HG03432 (cell line): Measurements from ENCODE around the gene MEDAG.

Source experiments
- ATAC-seq: cut with Tn5 transposase; IDR thresholded peaks from one replicate; pipeline ENCODE4 v1.9.1; 2021; ENCODE audit warnings: mild to moderate bottlenecking, moderate library complexity; ENCODE audit not compliant: unreplicated experiment

The MEDAG gene

DNA sequence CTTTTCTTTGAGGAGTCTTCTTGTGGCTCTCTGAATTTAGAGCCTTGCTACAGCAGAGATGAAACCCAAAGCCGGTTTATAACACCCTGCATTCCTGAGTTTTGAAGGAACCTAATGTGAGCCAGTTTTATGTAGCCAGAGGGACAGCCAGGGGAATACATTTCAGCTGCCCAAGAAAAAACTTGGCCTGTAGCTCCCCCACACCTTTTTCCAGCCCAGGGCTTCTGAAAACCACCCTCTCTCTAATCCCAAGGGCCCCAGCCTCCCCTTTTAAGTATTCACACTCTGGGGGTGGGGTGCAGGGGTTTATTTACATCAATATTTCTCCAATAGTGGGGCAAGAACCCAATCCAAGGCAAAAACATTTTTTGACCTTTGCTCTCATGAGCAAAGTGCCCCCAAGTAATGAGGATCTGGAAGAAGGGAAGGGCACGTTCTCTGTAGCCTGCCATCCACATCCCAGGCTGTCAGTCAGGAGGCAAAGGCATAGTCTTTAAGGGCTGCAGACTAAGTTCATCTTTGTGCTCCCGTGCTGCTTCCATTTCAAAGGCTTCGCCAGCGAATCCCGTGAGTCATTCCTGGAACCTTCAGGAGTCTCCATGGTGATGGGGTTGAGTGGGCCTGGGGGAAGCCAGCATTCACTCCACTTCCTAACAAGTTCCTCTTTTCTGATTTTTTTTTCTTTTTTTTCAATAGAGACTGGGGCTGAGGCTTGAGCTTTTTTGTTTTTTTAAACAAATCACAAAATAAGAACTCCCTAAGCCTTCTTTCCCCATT is 33.2 kb upstream of the MEDAG start:
- ATAC-seq: no peak

DNA sequence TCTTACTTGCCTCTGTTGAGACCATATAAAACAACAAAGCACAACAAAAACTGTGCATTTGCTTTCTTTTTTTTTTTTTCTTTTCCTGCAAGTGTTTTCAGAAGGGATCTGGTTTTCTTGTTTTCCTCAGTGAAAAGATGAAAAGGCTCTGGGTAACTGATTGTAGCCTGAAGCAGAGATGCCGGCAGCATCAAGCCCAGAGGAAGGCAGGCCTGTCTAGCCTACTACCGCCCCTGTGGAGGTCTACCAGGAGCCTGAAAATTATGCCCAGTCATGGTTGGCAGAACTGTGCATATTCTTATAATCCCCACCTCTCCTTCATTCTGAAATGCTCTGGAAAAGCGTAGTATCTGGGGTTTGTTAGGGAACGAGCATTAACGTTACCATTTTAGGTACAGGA is 32.6 kb upstream of the MEDAG start:
- ATAC-seq: no peak

DNA sequence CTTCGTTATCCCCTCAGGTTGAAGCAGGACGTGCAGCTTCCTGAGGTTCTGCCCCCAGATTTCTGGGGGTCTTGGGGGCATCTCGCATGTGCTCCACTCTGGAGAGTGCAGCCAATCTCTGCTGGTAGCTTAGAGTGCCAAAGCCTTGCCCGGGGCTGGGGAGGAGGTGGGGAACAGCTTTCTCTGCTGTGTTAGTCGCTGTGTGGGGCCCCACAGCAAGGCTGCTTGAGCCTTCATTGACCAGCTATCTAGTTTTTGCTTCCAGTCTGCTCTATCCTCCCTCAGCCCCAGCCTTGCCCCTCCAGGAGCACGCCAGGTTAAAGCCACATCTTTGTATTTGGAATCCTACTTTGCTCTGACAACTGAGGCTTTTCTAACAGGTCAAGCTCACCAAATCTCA is 32.0 kb upstream of the MEDAG start:
- no peak for ATAC-seq

DNA sequence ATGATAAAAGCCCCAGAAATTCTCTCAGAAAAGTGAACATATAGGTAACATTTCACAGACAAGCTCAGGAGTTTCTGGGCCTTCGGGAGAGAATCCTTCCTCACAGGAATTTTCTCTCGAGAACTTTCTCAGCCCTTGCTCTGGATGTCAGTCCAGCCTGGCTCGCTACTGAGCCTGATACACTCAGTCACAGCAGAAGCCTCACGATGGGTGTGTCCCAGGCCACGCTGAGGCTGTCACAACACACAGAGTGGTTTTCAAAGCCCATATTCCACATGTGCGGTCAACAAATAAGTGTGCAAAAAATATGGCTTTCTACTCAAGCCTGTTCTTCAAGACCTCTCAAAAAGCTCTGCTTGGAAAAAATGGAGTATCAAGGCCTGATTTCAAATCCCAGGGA is 31.5 kb upstream of the MEDAG start:
- ATAC-seq: no peak

DNA sequence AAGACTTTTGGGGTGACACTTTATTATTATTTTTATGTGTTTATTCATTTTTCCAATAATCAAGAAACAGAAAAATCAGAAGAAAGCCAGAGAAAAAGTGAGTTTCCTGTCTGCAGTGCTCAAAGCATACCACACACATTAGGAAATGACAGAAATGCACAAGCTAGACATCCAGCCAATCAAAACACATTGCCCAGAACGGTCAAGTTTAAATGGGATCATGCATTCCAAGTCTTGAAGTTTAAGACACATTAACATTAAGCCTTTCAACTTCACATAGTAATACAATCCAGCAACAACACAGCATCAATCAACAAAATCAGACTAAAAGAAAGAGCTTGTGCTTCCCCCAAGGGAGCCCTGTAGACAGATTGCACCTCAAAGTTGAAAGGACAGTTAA is 28.7 kb upstream of the MEDAG start:
- no peak for ATAC-seq

DNA sequence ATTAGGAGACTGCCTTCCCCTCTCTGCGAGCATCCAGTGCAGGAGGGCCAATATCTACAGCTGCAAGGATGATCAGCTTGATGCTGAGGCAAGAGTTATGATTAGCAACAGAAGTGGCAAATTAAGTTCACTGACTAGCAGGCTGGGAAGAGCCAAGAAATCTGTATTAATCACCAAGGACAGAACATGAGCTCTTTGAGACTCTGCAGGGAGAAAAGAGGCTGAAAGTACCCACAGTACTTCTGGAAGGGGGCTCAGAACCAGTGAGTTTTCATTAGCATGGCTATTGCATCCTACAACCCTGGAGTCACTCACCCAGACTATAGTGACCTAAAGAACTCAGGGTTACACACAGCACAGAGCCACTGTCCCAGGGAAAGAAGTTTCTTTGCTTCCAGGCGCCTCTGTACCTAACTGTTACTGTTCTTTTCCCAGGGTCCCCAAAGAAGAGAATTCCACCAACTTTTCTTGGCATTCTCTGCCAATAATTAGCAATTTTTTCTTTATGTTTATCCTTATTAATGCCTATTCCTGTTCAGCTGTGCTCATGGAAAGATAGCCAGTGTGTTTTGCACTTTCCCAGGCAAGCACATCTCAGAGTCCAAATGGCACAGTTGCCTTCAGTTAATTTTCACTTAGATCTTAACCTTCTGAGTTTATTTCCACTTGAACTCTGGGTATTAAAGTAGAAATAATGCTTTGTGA is 25.8 kb upstream of the MEDAG start:
- no peak for ATAC-seq

DNA sequence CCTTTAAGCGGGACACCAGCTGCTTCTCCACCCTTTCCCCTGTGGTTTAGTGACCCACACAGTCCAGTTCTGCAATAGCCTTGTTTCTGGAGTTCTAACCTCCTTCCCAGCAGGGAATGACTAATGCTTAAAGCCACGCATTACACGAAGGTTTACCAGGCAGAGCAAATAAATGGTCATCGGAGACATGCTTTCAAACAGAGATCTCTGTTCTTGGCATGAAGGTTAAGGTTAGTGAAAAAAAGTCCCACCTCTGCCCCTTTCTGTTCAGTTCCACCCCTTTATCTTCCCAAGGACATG is 25.3 kb upstream of the MEDAG start:
- ATAC-seq: no peak

DNA sequence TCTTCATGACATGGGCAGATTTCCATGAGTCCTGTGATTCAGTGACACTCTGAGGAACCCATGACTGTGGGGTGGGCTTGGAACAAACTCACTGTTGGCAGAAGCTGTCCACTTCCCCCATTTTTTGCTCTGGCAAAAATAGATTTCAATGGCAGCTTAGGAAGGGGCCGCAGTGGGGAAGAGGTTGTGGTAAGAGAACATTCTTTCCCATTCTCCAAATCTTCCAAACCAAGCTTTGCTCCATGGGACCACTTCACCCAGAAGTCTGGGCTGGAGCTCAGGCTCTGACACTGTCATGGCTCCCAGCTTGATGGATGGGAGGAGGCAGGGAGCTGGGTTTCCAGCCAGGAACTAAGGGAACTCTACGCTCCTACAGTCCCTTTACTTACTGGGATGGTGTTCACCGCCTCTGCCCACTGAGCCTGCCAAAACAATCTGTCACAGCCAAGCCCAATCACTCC is 24.9 kb upstream of the MEDAG start:
- no peak for ATAC-seq

DNA sequence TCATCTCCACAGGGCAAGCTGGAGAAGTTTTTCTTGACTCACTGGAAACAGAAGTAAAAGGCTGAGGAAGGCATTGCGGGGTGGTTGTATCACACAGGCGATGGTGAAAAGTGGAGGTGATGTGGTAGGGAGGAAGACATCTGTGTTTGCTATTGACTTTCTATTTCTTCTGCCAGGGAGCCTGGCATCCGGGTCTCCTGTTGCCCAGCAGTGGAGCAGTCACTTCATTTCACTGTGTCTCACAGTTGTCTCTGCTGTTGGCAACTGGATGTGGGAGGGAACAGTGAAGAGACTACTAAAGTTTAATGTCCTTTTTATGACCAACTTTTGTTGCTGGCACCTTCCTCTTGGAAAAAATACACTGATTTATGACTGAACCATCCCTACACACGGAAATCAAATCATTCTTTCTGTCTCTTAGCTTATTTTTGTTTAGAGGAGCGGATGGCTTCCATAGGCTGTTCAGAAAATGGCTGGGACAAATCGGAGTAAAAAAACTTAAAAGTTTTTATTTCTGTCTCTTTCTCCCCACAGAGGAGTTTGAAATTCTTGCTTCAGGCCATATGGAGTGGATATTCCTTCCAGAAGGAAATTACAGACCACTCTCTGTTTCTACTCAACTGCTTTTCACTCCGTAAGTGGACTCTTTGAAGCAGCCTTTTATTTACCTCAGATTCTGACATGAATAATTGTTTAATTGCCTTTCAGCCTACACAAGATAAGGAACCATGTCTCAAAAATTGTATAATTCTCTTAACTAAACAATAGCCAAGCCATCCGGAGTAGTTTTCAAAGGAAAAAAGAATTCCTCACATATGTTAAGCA is 23.8 kb upstream of the MEDAG start:
- no peak for ATAC-seq

DNA sequence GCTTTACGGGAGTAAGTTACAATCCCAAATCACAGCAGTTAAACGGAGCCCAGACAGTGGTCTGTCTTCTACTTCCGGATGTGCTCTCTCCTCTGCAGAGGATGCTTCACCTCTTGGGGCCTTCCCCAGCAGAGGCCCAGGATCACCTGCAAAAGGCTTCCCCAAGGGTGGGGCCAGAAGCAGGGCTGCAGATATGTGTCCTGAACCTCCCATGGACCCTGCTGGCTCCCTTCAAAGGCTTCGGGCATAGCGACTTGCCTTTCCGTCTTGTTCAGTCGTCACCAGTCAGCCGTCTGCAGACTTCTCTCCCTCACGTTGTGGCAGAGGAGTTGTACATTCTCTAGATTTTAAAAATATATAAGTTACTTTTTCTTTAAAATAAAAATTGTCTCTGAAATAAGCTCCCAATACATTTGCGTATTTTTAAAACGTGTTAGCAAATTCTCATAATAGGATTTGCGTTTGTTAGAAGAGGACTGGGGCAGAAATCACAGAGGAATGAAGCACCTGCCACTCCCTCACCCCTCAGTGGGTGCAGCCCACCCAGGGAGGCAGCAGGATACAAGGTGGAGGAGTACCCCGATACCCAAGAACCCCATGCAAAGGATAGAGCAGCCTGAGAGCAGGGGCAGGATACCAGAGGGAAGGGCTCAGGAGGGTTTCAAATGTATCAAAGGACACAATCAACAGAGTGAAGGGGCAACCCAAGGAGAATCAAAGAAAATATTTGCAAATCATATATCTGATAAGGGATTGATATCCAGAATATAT is 22.9 kb upstream of the MEDAG start:
- no peak for ATAC-seq

DNA sequence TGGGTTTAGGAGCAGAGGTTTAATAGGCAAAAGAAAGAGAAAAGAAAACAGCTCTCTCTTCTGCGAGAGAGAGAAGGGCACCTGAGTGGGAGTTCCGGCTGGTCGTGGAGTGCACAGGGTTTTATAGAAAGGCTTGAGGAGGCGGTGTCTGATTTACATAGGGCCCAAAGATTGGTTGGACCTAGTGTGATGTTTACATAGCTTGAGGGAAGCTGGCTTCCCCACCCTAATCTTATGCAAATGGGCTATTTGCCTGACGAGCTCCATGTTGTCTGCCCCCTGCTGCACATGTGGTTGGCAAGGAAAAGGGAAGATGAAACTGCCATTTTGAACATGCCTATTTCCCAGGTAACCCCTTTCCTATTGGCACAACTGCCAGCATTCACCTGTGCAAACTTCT is 21.5 kb upstream of the MEDAG start:
- ATAC-seq: no peak

DNA sequence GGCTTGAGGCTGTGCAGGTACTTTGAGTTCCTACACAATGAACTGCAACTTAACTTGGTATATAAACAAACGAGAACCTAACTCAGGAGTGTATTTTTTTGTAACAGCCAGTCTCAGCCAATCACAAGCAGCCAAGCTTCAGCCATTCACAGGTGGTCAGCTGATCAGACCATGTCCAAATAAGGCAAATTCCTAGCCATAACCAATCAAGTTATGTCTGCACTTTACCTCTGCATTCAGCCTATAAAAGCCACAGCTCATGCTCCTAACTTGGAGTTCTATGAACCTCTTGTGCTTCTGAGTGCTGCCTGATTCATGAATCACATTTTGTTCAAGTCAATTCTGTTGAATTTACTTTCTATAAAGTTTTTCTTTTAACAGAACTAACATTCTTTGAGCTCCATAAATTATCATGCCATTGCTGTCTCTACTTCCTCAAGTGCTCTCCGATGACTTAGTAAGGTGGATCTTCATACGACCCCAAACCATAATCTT is 16.8 kb upstream of the MEDAG start:
- no peak for ATAC-seq

DNA sequence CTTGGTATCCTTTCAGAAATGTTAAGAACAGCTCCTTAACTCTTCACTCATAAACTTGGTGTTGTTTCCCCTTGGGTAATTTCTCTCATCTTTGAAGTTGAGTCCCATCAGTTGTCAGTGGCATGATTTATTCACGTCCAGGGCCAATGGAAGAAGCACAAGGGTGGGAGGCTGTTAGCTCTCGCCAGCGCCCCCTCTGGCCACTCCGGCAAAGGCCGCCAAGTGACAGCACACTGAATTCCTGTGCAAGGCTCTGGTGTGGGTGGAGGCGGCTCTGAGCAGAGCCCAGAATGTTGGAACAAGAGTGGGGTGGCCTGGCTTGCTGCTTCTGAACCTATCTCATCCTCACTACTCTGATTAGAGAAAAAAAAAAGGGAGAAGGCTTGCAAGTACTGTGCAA is 13.1 kb upstream of the MEDAG start:
- no peak for ATAC-seq

DNA sequence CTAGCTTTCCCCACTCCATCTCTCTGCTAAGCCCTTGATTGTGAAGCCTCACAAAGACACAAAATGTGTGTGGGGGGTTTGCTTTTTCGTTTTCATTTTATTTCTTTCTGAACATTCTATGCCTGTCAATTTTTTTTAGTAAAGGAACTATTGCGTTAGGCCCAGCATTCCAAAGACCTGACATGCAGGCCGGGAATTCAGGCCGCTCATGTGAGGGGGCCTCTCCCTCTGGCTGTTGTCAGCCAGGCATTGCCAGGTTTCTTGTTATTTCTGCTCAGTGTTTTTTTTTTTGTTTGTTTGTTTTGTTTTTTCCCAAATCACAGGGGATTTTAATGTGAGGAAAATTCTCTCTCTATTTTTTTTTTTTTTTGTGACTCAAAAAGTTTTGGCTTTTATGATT is 10.3 kb upstream of the MEDAG start:
- ATAC-seq: no peak

DNA sequence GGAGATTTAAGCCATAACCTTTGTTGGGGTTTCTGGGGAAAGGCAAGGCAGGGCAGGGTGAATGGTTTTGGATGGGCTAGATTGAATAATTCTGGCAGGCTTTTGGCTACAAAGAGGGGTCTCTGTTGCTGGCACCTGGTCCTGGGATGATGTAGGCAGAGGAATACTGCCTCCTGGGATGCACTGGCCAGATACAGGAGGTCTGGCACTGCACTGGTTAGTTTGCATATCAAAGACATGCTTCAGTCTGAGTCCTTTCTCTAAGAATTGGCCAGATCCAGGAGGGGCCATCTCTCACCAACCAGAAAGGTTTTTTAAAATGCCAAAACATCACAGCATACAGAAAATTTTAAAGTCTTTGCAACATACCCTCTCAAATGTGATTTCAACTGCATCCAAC is 8.0 kb upstream of the MEDAG start:
- no peak for ATAC-seq

DNA sequence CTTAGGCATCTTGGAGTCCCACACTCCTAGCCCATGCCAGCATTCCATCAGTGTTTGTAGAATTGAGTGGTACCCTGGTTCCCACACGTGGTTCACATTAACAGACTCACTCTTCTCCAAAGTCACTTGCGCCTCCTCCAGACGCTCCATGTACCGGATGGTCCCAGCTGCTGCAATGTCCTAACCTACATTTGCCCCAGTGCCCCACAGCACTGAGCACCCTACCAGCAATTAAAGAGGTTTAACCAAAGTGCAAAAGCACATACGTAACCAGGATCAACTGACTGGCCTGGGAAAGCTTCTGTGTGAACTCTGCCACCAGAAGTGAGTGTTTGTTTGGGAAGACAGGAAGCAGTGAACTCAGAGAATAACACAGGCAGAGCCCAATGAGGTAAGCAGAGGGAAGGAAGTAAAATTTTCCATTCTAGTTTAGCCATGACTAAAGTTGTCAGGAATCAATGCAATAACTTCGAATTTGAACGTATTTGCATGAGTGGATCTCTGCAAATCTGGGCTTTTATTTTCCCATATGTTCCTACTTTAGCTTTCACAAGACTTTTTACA is 7.3 kb upstream of the MEDAG start:
- ATAC-seq: no peak

DNA sequence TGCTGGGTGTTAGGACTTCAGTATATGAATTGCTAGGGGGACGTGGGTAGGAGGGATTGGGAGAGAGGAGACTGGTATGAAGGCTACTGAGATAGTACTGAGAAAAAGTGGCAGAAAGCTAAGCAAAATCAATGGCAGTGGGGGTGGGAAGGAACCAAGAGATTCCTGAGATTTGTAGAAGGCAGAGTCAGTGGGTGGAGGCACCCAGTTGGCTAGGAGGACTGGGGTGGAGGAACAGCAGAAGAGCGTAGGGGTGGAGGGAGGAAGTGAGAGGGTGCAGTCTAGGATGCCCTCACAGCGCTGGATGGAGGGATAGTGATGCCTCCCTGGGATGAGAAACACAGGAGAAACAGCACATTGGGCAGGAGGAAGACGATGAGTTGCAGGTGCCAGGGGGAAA is 5.6 kb upstream of the MEDAG start:
- no peak for ATAC-seq

DNA sequence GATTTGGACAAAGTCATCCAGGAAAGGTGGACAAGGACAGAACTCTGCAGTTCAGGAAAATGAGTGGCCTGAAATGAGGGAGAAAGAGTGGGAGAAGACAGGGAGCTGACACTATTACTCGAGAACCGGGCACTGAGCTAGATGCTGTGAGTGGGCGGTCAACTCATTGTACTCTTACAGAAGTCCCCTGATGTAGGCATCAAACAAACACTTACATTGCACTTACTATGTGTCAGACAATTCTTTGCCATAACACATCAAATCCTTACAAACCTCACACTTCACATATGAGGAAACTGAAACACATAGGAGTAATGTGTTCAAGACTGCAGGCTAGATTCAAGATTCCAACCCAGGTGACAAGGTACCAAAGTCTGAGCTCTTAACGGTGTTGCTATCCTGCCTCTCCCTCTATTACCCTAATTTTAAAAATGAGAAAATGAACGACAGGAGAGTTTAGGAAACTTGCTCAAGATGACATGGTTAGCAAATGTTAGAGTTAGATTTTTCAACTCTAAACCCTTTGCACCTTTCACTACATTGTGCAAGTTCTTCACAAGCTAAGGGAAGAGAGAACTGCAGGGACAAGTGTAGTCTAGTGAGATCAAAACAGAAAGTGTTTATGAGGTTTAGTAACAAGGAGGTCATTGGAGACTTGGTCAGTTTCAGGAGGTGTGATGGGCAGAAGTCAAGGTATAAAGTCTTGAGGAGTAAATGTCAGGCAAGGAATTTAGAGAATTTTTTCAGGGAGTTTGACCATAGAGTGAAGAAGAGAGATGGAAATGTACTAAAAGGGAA is 4.9 kb upstream of the MEDAG start:
- no peak for ATAC-seq

DNA sequence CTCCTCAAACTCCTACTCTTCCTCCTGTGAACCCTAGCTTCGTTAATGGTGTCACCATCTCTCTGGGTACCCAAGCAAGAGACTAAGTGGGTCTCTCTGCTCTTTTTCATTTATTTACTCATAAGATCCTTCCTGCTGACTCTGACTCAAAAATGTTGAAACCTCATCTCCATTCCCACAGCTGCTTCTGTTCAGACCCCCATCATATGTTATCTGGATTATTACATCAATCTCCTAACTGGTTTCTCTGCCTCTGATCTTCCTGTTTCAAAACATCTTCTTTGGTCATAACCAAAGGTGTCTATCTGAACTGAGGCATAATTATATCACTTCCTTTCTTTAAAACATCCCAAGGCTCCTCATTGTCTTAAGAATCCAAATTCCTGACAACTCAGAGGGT is 2.0 kb upstream of the MEDAG start:
- no peak for ATAC-seq
